HepG2 (cell line): Measurements from ENCODE around the gene IRX4. TPM values are rescaled to one million over a fixed set of nuclear protein-coding genes. Genes with fewer than 3 reads are reported as not detected.

Experiments used
- ATAC-seq: fragments of 200-7000 bp; cut with Tn5 transposase; 3 replicates; pipeline ENCODE4 v1.9.1; 2020; ENCODE audit warnings: mild to moderate bottlenecking, moderate library complexity
- BruUV-seq: library from RNA; stranded (reverse); fragments of 400-500 nt; replicated peaks from 2 replicates; lab custom pipeline; 2021; lab: Mats Ljungman, UMichigan
- CTCF ChIA-PET: fragments of 300-600 bp; formaldehyde crosslinking; extraction: SDS; loops from one replicate; lab custom pipeline; 2021; ENCODE audit warnings: low total read pairs, inconsistent platforms, low intra/inter-chr PET ratio; lab: Yijun Ruan, JAX
- POLR2A ChIA-PET: fragments of 350-600 bp; sonication (Branson Sonifier 250); formaldehyde crosslinking; loops from one replicate; lab custom pipeline; 2020; ENCODE audit warnings: antibody characterized with exemption, inconsistent platforms; lab: Yijun Ruan, JAX
- DNase-seq: peaks from one replicate; pipeline ENCODE4 v3.0.0-alpha.2; 2015; ENCODE audit warnings: low spot score
- FAIRE-seq: peaks from 3 replicates; lab custom pipeline; 2011; peaks lifted over from hg19 to GRCh38; lab: Jason Lieb, UNC
- H2AFZ ChIP-seq: one replicate; pipeline ENCODE4 v1.6.1; 2011; ENCODE audit warnings: low read length, inconsistent platforms
- H3K27ac ChIP-seq: fragments of 300-600 bp; 3 replicates; pipeline ENCODE4 v1.8.0; 2011; ENCODE audit warnings: mixed run types, mild to moderate bottlenecking, mixed read lengths, low read length, inconsistent platforms; ENCODE audit not compliant: insufficient read depth; ENCODE audit errors: extremely low read length
- H3K27me3 ChIP-seq, 2 experiments: fragments of 200-600 bp in 1 of 2; 2 replicates in 1 of 2; 3 replicates in 1 of 2; pipeline versions ENCODE4 v1.6.0 to v1.8.0; 2011; ENCODE audit warnings: low read length in 2 of 2, mild to moderate bottlenecking in 2 of 2, moderate library complexity in 2 of 2, inconsistent platforms in 1 of 2; ENCODE audit not compliant: insufficient read depth in 2 of 2, control insufficient read depth in 1 of 2
- H3K36me3 ChIP-seq, 2 experiments: fragments of 200-600 bp in 1 of 2; replicated peaks in 1 of 2; 2 replicates in 1 of 2; 3 replicates in 1 of 2; pipeline versions ENCODE4 v1.5.1 to v1.8.0; 2011; ENCODE audit warnings: low read length in 2 of 2, inconsistent platforms in 1 of 2; ENCODE audit not compliant: insufficient read depth in 2 of 2, control insufficient read depth in 1 of 2
- H3K4me1 ChIP-seq: 2 replicates; pipeline ENCODE4 v1.5.1; 2012; ENCODE audit warnings: low read length, inconsistent platforms; ENCODE audit not compliant: insufficient read depth
- H3K4me2 ChIP-seq: 2 replicates; pipeline ENCODE4 v1.6.0; 2011; ENCODE audit warnings: low read depth, low read length, inconsistent platforms
- H3K4me3 ChIP-seq, 3 experiments: fragments of 200-600 bp in 1 of 3; sonication (generic), shearing (Covaris generic) in 1 of 3; replicated peaks in 1 of 3; 2 replicates each; pipeline ENCODE4 v1.5.1; 2011 to 2016; ENCODE audit warnings: low read length in 3 of 3, inconsistent platforms in 2 of 3, low read depth in 2 of 3, mild to moderate bottlenecking in 2 of 3, control low read depth in 1 of 3, mixed read lengths in 1 of 3; ENCODE audit not compliant: insufficient read depth in 1 of 3
- H3K79me2 ChIP-seq: one replicate; pipeline ENCODE4 v1.6.1; 2011; ENCODE audit warnings: low read length, inconsistent platforms; ENCODE audit not compliant: insufficient read depth
- H3K9ac ChIP-seq: 2 replicates; pipeline ENCODE4 v1.6.0; 2011; ENCODE audit warnings: mild to moderate bottlenecking, low read depth, low read length, inconsistent platforms; ENCODE audit not compliant: insufficient read depth
- H3K9me3 ChIP-seq: 2 replicates; pipeline ENCODE4 v1.5.1; 2012; ENCODE audit warnings: mild to moderate bottlenecking, low read length
- H4K20me1 ChIP-seq: 2 replicates; pipeline ENCODE4 v1.6.0; 2011; ENCODE audit warnings: inconsistent platforms, mild to moderate bottlenecking, low read length, moderate library complexity; ENCODE audit not compliant: insufficient read depth
- CCAR2 ChIP-seq: fragments of 200-400 bp; formaldehyde crosslinking; optimal IDR thresholded peaks from 2 replicates; pipeline ENCODE3; 2018; ENCODE audit warnings: low read depth, mild to moderate bottlenecking, low read length, moderate library complexity
- CEBPZ ChIP-seq: IDR thresholded peaks from 2 replicates; pipeline ENCODE4 v1.6.1; 2012; ENCODE audit warnings: low read length, improper control_type of control experiment
- EZH2 ChIP-seq: conservative IDR thresholded peaks from 2 replicates; pipeline ENCODE4 v1.6.1; 2012; ENCODE audit warnings: mild to moderate bottlenecking, low read depth, low read length, moderate library complexity
- MXI1 ChIP-seq: IDR thresholded peaks from 3 replicates; pipeline ENCODE4 v1.6.1; 2012; ENCODE audit warnings: low read depth, low read length, inconsistent platforms, borderline replicate concordance
- PBX3 ChIP-seq: sonication (generic); formaldehyde crosslinking; IDR thresholded peaks from 2 replicates; pipeline ENCODE4 v1.8.1; 2023; ENCODE audit warnings: missing genetic modification reagents, inconsistent platforms, borderline replicate concordance
- TOE1 ChIP-seq: sonication (generic); formaldehyde crosslinking; IDR thresholded peaks from 2 replicates; pipeline ENCODE4 v1.4.0; 2020; ENCODE audit warnings: mild to moderate bottlenecking, missing genetic modification reagents
- ZNF17 ChIP-seq: sonication (generic); formaldehyde crosslinking; IDR thresholded peaks from 2 replicates; pipeline ENCODE4 v1.5.0; 2020; ENCODE audit warnings: mild to moderate bottlenecking, missing genetic modification reagents
- ZNF234 ChIP-seq: sonication (generic); formaldehyde crosslinking; conservative IDR thresholded peaks from 2 replicates; pipeline ENCODE4 v1.5.1; 2020; ENCODE audit warnings: mild to moderate bottlenecking, missing genetic modification reagents
- ZNF292 ChIP-seq: sonication (generic); formaldehyde crosslinking; IDR thresholded peaks from 2 replicates; pipeline ENCODE4 v1.8.1; 2022; ENCODE audit warnings: mild to moderate bottlenecking, low read depth, missing genetic modification reagents, borderline replicate concordance
- ZNF441 ChIP-seq: sonication (generic); formaldehyde crosslinking; IDR thresholded peaks from 2 replicates; pipeline ENCODE4 v1.7.0; 2021; ENCODE audit warnings: missing genetic modification reagents, borderline replicate concordance
- ZNF496 ChIP-seq: sonication (generic); formaldehyde crosslinking; IDR thresholded peaks from 2 replicates; pipeline ENCODE4 v1.8.1; 2023; ENCODE audit warnings: mild to moderate bottlenecking, moderate library complexity, missing genetic modification reagents; ENCODE audit not compliant: insufficient replicate concordance
- ZNF546 ChIP-seq: sonication (generic); formaldehyde crosslinking; conservative IDR thresholded peaks from 2 replicates; pipeline ENCODE4 v1.8.1; 2023; ENCODE audit warnings: mild to moderate bottlenecking, missing genetic modification reagents
- ZNF747 ChIP-seq: sonication (generic); formaldehyde crosslinking; IDR thresholded peaks from 2 replicates; pipeline ENCODE4 v1.8.1; 2023; ENCODE audit warnings: missing genetic modification reagents, mild to moderate bottlenecking, borderline replicate concordance
- WGBS: methylation state at CpG from one replicate; pipeline ENCODE4 v1.1.6; 2017; ENCODE audit warnings: low lambda C conversion rate; 5-methylcytosine and 5-hydroxymethylcytosine counted together
- in situ Hi-C: cut with HindIII; loops from 2 replicates; pipeline ENCODE4 v1.10.0; 2017; ENCODE audit warnings: low pct_unique_long_range_greater_than_20kb; ENCODE audit not compliant: extremely low pct_ligation_motif_present
- intact Hi-C: fragments of 100-400 bp; cut with micrococcal nuclease; formaldehyde crosslinking; loops from one replicate; pipeline ENCODE4 v1.10.0; 2022; ENCODE audit not compliant: unreplicated experiment
- polyA plus RNA-seq, 8 experiments: library from polyadenylated mRNA; depleted of rRNA in 3 of 8; stranded (reverse) in 7 of 8; unstranded in 1 of 8; fragments of >200 nt; fragmentation: Illumina TruSeq in 4 of 8; extraction: Trizol in 4 of 8; gene quantifications; 2 replicates each; pipeline versions ENCODE4 v1.2.1 to v1.2.3, GENCODE V29; 2011 to 2016; ENCODE audit warnings: low read depth in 4 of 8, missing spikeins in 1 of 8, mixed read lengths in 1 of 8; ENCODE audit not compliant: insufficient read depth in 1 of 8
- total RNA-seq, 5 experiments: library from RNA; depleted of rRNA; stranded (reverse); fragments of >200 nt; fragmentation: Illumina TruSeq; extraction: Trizol; gene quantifications; 2 replicates each; pipeline ENCODE4 v1.2.3, GENCODE V29; 2016; ENCODE audit warnings: low read depth in 1 of 5

Gene IRX4
- total and polyA plus RNA-seq, 2 of the 13 experiments (the other 11 are each of a cell fraction or from before 2014, with no cell fraction given): not detected

- intact Hi-C loops (no loop called here), in situ Hi-C loops (no loop called here)
- BruUV-seq: no TSS peak
- FAIRE-seq (no peak), ATAC-seq (no peak), DNase-seq (no peak)
- H3K4me2 ChIP-seq: no peak overlapping the region
- H3K4me3 ChIP-seq: no peak overlapping the region
- H3K9me3 ChIP-seq: no peaks in the 10 kb centered on the region
- H3K27ac ChIP-seq: no peak overlapping the region
- H3K4me1 ChIP-seq: no peaks in the 10 kb centered on the region
- WGBS: 17% methylated on average over 7 of the region's 8 CpGs
- H3K27me3 ChIP-seq: peaks cover 1 to 53% of the 10 kb centered on the region in 2 experiments; a peak in 4 of 5 replicates
- no peak overlapping the region for H2AFZ ChIP-seq
- no peaks in the 10 kb centered on the region for H4K20me1 ChIP-seq
- no peak for TF ChIP-seq PBX3 (CRISPR knock-in tag)
- no peak for TF ChIP-seq ZNF747 (CRISPR knock-in tag)
- TF ChIP-seq TOE1 (CRISPR knock-in tag): no peak
- TF ChIP-seq ZNF234 (CRISPR knock-in tag): no peak
- no peak for TF ChIP-seq ZNF292
- no peak for TF ChIP-seq EZH2
- no peak overlapping the region for H3K9ac ChIP-seq
- H3K79me2 ChIP-seq: no peaks in the 10 kb centered on the region
- ChIA-PET POLR2A (no interaction called here), CTCF (no interaction called here)
- no peaks in the 10 kb centered on the region for H3K36me3 ChIP-seq
Measured at GRCh38 chr5:1853531-1853930, 29.2 kb downstream of the IRX4 start.

DNA sequence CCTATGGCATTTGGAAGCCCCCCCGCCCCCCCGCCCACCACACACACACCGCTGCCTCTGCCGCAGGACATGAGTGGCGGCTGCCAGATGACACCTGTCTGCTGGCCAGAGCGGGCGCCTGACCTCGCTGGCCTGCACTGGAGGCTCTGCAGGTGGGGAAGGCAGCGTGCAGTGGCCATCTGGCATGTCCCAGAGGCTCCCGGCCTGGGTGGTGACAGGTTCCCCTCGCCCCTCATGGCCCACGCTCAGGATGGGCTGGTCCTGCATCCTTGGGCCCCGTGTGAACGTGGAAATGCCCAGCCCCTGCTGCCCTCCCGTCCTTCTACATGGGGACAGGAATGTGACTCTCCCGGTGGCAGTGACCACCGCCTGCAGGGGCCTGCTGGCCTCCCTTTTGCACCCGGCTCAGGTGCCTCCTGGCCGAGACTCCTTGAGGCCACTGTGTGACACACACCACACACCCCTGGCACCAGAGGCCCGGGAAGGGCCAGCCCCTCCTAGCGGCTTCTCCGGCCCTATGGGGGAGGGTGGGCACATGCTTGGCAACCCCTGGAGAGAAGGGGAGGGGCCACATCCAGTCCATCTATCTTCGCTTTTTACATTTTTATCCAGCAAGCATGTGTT lies 30.3 kb downstream of the IRX4 start:
- ChIA-PET POLR2A (no interaction called here), CTCF (no interaction called here)
- no TSS peak for BruUV-seq
- H3K9ac ChIP-seq: no peak overlapping the region
- no peaks in the 10 kb centered on the region for H3K9me3 ChIP-seq
- intact Hi-C loops (no loop called here), in situ Hi-C loops (no loop called here)
- DNase-seq: no peak
- no peak overlapping the region for H3K27ac ChIP-seq
- H3K36me3 ChIP-seq: no peaks in the 10 kb centered on the region
- ATAC-seq: no peak
- no peak for FAIRE-seq
- H4K20me1 ChIP-seq: no peaks in the 10 kb centered on the region
- no peaks in the 10 kb centered on the region for H3K79me2 ChIP-seq
- H2AFZ ChIP-seq: no peak overlapping the region
- H3K27me3 ChIP-seq: peaks cover 1 to 58% of the 10 kb centered on the region in 2 experiments; a peak in 4 of 5 replicates
- H3K4me3 ChIP-seq: no peak overlapping the region
- H3K4me1 ChIP-seq: no peaks in the 10 kb centered on the region
- no peak overlapping the region for H3K4me2 ChIP-seq
- WGBS: 81% methylated on average over 3 of the region's 23 CpGs
- TF ChIP-seq MXI1: no peak
- TF ChIP-seq CEBPZ: no peak
- no peak for TF ChIP-seq CCAR2
- TF ChIP-seq ZNF546 (CRISPR knock-in tag): no peak
- no peak for TF ChIP-seq ZNF17
- no peak for TF ChIP-seq ZNF496 (CRISPR knock-in tag)
- TF ChIP-seq ZNF441 (CRISPR knock-in tag): no peak
